Measurements from ENCODE around the gene TSGA10.
"Not testable (repeated sequence)": the region's sequence is repeated elsewhere in the genome, so short reads cannot be mapped to it uniquely, and the experiment has no call there.

Gene TSGA10

GRCh38 chr2:99067871-99068625, 86.7 kb downstream of the TSGA10 start:
- DNase-seq: no peak

DNA sequence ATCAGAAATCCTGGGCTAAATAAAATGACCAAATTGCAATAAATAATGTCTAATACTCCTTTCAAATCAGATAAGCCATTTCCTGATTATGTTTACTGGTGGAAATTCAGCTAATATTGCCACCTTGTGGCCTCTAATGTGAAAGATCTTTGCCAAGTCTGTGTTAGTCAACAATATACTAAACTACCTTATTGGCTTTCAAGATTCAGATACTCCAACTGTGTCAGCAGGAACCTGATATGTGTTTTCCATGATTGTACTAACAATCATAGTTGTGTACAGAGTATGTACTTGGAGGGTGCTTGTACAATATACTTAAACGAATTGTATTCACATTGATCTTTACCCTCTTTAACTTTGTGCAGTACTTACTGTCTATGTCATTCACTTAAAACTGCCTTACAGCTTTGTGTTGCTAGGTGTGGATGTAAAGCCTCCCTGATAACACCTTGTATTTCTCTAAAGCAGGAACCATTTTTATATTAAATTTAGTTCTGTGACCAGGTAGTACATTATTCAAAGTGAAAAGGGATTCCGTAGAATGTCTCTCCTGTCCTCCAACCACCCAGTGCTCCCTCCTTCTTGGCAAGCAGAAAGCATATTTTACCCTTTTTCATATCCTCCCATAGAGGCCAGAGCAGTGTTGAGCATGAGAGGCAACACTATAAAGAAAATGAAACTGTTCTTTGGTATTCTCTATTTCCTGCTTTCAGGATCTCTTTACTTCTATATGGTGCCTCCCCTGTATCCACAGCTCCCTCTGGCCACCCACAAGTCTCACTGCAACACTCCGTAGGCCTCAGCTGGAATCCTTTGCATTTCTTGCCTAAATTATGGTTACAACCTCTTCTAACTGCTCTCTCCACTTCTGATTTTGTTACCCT, 88.4 kb downstream of the TSGA10 start:
- peak; percentile 75 for DNase-seq

DNA sequence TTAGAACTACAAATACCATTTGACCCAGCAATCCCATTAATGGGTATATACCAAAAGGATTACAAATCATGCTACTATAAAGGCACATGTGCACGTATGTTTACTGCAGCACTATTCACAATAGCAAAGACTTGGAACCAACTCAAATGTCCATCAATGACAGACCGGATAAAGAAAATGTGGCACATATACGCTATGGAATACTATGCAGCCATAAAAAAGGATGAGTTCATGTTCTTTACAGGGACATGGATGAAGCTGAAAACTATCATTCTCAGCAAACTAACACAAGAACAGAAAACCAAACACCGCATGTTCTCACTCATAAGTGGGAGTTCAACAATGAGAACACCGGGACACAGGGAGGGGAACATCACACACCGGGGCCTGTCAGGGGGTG, 105.6 kb downstream of the TSGA10 start:
- not testable (repeated sequence) for DNase-seq

- not testable (repeated sequence) for DNase-seq
These were observed 113.9 kb downstream of the TSGA10 start for GRCh38 chr2:99040736-99041300.

- no peak for DNase-seq
These were observed 118.8 kb downstream of the TSGA10 start for GRCh38 chr2:99035920-99036319.

GRCh38 chr2:99032786-99033185, 122.0 kb downstream of the TSGA10 start:
- no peak for DNase-seq

GRCh38 chr2:99032001-99032400, 122.7 kb downstream of the TSGA10 start:
- no peak for DNase-seq

DNA sequence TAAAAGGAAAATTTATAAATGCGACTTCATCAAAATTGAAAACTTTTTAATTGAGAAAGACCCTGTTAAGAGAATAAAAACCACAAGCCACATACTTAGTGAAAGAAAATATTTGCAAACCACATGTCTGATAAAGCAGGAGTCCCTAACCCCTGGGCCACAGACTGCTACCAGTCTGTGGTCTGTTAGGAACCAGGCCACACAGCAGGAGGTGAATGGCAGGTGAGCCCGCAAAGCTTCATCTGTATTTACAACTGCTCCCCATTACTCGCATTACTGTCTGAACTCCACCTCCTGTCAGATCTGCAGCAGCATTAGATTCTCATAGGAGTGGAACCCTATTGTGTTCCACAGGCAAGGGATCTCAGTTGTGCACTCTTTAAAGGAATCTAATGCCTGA, 123.3 kb downstream of the TSGA10 start:
- DNase-seq: no peak

GRCh38 chr2:99028558-99028957, 126.2 kb downstream of the TSGA10 start:
- DNase-seq: no peak

- DNase-seq: no peak
These were observed 126.9 kb downstream of the TSGA10 start for GRCh38 chr2:99027856-99028255.

- DNase-seq: no peak
These were observed 154.0 kb downstream of the TSGA10 start for GRCh38 chr2:99000708-99001107.

DNA sequence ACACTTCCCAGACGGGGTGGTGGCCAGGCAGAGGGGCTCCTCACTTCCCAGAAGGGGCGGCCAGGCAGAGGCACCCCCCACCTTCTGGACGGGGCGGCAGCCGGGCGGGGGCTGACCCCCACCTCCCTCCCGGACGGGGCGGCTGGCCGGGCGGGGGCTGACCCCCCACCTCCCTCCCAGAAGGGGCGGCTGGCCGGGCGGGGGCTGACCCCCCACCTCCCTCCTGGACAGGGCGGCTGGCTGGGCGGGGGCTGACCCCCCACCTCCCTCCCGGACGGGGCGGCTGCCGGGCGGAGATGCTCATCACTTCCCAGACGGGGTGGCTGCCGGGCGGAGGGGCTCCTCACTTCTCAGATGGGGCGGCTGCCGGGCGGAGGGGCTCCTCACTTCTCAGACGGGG, 166.0 kb downstream of the TSGA10 start:
- DNase-seq: not testable (repeated sequence)

DNA sequence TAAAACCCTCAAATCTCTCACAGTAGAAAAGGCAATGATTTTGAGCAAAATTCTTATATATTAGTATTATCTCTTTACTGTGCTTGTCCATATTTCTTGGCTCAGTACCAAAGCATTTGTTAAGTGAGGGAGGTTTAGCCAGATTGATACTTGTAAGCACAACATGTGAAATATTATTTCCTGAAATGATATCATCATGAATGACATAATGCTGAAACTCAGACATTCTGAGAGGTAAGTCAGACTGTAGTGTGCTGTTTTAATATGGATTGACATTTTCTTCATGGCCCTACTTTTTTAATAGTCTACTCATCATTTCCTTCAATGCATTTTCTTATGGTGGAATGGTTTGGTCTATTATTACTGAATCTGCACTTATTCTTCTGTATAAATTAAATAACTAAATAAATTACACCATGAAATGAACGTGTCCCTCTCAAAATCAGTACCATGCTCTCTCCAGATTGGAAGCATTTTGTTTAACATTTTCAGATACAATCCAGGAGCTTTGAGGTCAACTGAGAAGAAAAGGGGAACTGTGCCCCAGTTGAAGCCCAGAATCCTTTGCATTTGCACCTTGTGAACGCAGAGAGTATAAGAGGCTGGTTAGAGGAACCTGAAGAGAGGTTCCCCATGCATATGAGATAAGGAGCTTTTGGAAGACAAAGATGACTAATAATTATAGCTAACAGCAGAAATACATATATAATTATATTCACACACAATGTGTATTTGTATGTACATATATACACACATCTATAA, 168.7 kb downstream of the TSGA10 start:
- DNase-seq: no peak

DNA sequence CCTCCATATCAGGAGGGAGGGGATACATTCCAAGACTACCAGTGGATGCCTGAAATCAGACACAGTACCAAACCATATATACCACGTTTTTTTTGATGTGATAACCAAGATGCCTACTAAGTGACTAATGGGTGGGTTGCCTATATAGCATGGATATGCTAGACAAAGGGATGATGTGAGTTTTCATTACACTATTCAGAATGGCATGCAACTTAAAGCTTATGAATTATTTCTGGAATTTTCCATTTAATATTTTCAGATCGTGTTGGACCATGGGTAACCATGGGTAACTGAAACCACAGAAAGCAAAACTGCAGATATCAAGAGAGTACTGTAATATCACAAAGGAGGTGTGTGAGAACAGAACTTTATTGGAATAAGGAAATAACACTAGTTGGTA, 179.1 kb downstream of the TSGA10 start:
- DNase-seq: no peak

- no peak for DNase-seq
These were observed 182.1 kb downstream of the TSGA10 start for GRCh38 chr2:98972582-98973167.

DNA sequence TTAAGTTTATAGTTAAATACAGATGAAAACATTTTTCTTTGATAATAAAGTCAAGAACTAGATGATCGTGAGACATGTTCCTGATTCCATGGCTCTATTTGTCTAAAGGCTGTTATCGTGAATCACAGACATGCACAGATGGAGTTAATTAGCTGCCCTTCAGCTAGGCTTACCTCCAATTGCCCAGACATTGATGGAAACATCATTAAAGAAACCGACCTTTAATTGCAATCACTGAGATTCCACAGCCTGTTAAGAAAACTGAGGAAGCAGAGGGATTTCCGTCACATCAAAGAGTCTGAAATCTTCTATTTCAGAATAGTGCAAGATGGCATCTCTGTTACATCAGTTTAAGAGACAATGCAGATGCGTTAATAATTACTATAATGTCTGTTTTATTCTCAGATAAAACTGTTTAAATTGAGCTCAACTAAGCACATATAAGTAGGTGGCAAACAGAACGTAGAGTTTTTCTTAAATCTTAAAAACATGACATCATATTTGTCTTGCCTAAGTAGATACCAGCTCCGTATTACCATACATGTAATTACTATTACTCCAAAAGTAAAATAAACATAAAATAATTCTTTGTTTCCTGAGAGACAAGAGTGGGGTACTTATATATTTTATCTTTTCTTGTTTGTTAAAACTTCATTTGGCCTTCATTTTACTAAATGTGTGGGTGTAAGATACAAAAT, 194.8 kb downstream of the TSGA10 start:
- DNase-seq: no peak

GRCh38 chr2:98952966-98953365, 201.8 kb downstream of the TSGA10 start:
- DNase-seq: no peak

DNA sequence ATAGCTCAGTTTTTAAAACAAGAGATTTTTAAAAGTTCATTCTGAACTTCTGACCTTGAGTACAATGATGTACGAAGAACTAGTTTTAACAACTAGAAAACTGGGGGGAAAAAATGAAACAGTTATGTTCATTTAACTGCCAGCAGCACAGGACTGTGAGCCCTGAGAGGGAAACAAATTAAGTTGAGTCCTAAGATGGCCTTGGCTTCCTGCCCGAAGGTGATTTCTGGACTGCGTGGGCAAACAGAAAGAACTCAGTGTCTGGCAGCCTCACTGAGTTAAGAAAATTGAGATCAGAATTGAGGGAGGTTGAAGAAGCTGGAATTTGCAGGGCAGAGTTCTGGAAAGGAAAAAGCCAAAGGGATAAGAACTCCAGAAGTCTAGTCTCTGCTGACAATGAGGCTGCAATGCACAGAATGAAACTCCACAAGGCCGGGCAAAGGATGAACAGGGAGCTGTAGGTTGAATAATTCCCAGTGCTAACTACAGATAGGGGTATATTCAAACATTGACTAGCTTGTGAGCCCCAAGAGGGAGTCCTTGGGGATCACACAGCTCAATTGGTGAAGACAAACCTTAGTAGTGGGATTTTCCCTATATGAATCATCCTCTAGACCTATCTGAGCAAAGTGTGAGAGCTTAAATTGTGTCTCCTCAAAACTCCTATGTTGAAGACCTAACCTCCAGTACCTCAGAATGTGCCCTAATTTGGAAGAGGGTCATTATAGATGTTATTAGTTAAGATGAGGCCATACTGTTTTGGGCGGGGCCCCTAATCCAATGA, 205.6 kb downstream of the TSGA10 start:
- DNase-seq: no peak

- DNase-seq: no peak
These were observed 207.2 kb downstream of the TSGA10 start for GRCh38 chr2:98947554-98947953.
